Loucy (cell line): ENCODE results near the gene BABAM2.

Source experiments
- CTCF ChIP-seq: fragments of 200-600 bp; sonication (generic); conservative IDR thresholded peaks from 2 replicates; pipeline ENCODE4 v1.5.1; 2014; ENCODE audit warnings: mild to moderate bottlenecking, antibody characterized with exemption, low read length
- EZH2phosphoT487 ChIP-seq: fragments of 200-600 bp; IDR thresholded peaks from 2 replicates; pipeline ENCODE4 v1.6.1; 2018; ENCODE audit warnings: antibody characterized with exemption, mild to moderate bottlenecking, moderate library complexity, borderline replicate concordance

- TF ChIP-seq CTCF (no peak), EZH2phosphoT487 (no peak)
Observed at GRCh38 chr2:28247290-28247689, 356.8 kb downstream of the BABAM2 start.
